Gastroesophageal sphincter (tissue), 3 donors: ENCODE results near the gene IQSEC1.

ENCODE experiments used
- EP300 ChIP-seq: sonication (generic); formaldehyde crosslinking; IDR thresholded peaks from one replicate; pipeline ENCODE4 v1.6.1; 2017; ENCODE audit warnings: antibody characterized with exemption, mild to moderate bottlenecking
- POLR2A ChIP-seq, 2 donors: fragments of 450-650 bp; IDR thresholded peaks; one replicate each; pipeline ENCODE4 v1.6.1; 2017; ENCODE audit warnings: antibody characterized with exemption in 2 of 2, mild to moderate bottlenecking in 2 of 2, moderate library complexity in 1 of 2
- TF ChIP-seq, protein P1 (sequence below), 4 experiments: fragments of 200-600 bp in 2 of 4; fragments of 450-650 bp in 2 of 4; sonication (generic) in 1 of 4; IDR thresholded peaks; one replicate each; pipeline ENCODE4 v1.5.1; 2017 to 2019; ENCODE audit warnings: antibody characterized with exemption in 4 of 4, mild to moderate bottlenecking in 2 of 4, moderate library complexity in 2 of 4

DNA sequence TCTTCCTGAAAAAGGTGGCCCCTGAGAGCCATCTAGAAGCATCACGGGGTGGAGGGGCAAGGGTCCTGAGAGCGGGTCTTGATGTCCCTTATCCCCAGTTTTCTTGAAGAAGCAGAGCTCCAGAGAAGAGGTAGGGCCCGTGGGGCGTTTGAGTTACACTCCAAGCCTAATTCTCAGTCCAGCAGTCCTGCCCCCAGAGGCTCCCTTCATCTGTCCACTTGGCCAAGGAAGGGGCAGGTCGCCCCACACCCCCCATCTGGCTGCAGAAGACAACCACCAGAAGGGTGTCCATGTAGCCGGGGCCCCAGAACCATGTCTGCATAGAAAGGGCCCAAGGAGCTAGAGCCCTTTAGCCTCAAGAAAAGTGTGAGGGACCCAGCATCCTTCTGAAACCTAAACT is 206.4 kb downstream of the IQSEC1 start:
- TF ChIP-seq, protein P1, sequence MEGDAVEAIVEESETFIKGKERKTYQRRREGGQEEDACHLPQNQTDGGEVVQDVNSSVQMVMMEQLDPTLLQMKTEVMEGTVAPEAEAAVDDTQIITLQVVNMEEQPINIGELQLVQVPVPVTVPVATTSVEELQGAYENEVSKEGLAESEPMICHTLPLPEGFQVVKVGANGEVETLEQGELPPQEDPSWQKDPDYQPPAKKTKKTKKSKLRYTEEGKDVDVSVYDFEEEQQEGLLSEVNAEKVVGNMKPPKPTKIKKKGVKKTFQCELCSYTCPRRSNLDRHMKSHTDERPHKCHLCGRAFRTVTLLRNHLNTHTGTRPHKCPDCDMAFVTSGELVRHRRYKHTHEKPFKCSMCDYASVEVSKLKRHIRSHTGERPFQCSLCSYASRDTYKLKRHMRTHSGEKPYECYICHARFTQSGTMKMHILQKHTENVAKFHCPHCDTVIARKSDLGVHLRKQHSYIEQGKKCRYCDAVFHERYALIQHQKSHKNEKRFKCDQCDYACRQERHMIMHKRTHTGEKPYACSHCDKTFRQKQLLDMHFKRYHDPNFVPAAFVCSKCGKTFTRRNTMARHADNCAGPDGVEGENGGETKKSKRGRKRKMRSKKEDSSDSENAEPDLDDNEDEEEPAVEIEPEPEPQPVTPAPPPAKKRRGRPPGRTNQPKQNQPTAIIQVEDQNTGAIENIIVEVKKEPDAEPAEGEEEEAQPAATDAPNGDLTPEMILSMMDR (IDR thresholded peaks at IDR 0.05) = no peak
- no peak for TF ChIP-seq POLR2A (IDR thresholded peaks at IDR 0.05)
- TF ChIP-seq EP300 = no peak
